Measurements from ENCODE around the gene CASP6.

Gene CASP6

DNA sequence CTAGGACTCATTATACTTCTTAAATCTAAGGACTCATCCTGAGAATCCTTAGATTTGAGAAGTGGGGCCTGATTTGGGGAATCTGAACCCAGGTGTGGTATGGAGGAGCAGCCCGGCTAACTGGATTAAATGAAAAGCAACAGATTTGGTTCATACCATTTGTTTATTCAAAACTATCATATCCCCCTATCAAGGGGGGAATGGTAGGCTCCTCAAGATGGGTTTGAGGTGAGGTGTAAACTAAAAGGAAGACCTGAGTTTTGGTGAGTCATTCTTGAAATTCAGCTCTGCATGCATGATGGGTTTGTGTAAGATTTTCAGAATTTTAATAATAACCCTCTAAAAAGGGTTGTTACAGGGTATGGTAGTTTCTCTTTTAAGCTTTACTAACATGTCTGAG, 53.4 kb downstream of the CASP6 start:
- no peak overlapping the region for H2BK5ac ChIP-seq (ENCODE audit: low read depth, low read length, poor library complexity, severe bottlenecking)
- H3K27ac ChIP-seq (ENCODE audit: low read length, poor library complexity, severe bottlenecking), result no peak overlapping the region
- no peak overlapping the region for H3K4ac ChIP-seq (ENCODE audit: low read depth in 1 of 2, low read length in 2 of 2)
- H2AFZ ChIP-seq (ENCODE audit: low read depth, low read length), result no peak overlapping the region
- peaks cover 3% of the 10 kb centered on the region for H3K79me1 ChIP-seq (replicated peaks; ENCODE audit: low read length, poor library complexity, severe bottlenecking)
- H2BK12ac ChIP-seq (ENCODE audit: low read length in 2 of 2), result no peak overlapping the region
- H4K8ac ChIP-seq (ENCODE audit: low read length), result no peak overlapping the region
- H3K14ac ChIP-seq (ENCODE audit: low read length in 2 of 2), result no peak overlapping the region
- no peak for DNase-seq
- no peaks in the 10 kb centered on the region for H3K27me3 ChIP-seq (ENCODE audit: control insufficient read depth in 1 of 2, insufficient read depth in 1 of 2, low read length in 2 of 2)
- no peak overlapping the region for H3K23ac ChIP-seq (ENCODE audit: low read length in 2 of 2)
- H2AK5ac ChIP-seq (ENCODE audit: low read length, severe bottlenecking), result no peak overlapping the region
- no peak overlapping the region for H4K91ac ChIP-seq (ENCODE audit: low read length)
- H3K4me1 ChIP-seq (ENCODE audit: control insufficient read depth, insufficient read depth, low read depth, low read length), result no peaks in the 10 kb centered on the region
- no peak overlapping the region for H2BK15ac ChIP-seq (ENCODE audit: low read depth, poor library complexity, severe bottlenecking)
- H3K9ac ChIP-seq (ENCODE audit: low read length), result no peak overlapping the region
- no peak overlapping the region for H3K18ac ChIP-seq (ENCODE audit: low read depth in 1 of 2, low read length in 2 of 2)
- H3K4me3 ChIP-seq (ENCODE audit: insufficient read depth in 1 of 2, low read depth in 1 of 2, low read length in 2 of 2), result no peak overlapping the region
- H3K4me2 ChIP-seq (ENCODE audit: low read length, poor library complexity, severe bottlenecking), result no peak overlapping the region
- H3K9me3 ChIP-seq (ENCODE audit: control insufficient read depth, low read length), result peaks cover 13% of the 10 kb centered on the region
- no peak overlapping the region for H2BK120ac ChIP-seq (ENCODE audit: low read depth, low read length)
- WGBS, result no CpG with 5 or more reads among the region's 1 CpG
- H3K36me3 ChIP-seq (ENCODE audit: control insufficient read depth in 1 of 2, insufficient read depth in 2 of 2, low read depth in 1 of 2, low read length in 2 of 2), result peaks cover 0 to 4% of the 10 kb centered on the region in 2 experiments

DNA sequence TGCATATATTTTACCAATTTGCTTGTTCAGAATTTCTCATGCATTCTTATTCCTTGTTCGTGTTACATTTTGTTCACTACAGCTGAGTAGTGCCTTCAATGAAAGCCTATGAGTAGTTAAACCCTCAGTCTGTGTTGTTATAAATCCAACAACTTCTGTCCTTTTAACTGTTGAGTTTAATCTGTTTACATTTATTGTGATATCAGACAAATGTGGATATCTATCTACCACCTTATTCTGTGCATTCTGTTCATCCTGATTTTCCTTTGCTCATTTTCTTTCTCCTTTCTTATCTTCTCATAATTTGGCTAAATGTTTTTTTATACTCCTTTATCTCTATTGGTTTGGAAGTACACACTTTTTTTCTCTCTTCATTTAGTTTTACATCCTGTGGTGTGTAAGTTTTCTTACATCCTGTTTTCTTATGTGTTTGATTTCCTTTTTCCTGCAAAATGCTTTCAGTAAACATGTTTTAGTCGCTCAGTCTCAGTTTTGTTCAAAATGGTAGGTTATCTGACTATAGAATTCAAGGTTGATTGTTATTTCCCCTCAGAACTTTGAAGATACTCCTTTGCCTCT, 54.2 kb downstream of the CASP6 start:
- DNase-seq, result no peak
- no peak overlapping the region for H3K4ac ChIP-seq (ENCODE audit: low read depth in 1 of 2, low read length in 2 of 2)
- H2AK5ac ChIP-seq (ENCODE audit: low read length, severe bottlenecking), result no peak overlapping the region
- H3K18ac ChIP-seq (ENCODE audit: low read depth in 1 of 2, low read length in 2 of 2), result no peak overlapping the region
- no peaks in the 10 kb centered on the region for H3K4me1 ChIP-seq (ENCODE audit: control insufficient read depth, insufficient read depth, low read depth, low read length)
- H2BK12ac ChIP-seq (ENCODE audit: low read length in 2 of 2), result no peak overlapping the region
- peaks cover 0 to 4% of the 10 kb centered on the region in 2 experiments for H3K36me3 ChIP-seq (ENCODE audit: control insufficient read depth in 1 of 2, insufficient read depth in 2 of 2, low read depth in 1 of 2, low read length in 2 of 2)
- no peak overlapping the region for H2BK5ac ChIP-seq (ENCODE audit: low read depth, low read length, poor library complexity, severe bottlenecking)
- H3K23ac ChIP-seq (ENCODE audit: low read length in 2 of 2), result no peak overlapping the region
- no peaks in the 10 kb centered on the region for H3K27me3 ChIP-seq (ENCODE audit: control insufficient read depth in 1 of 2, insufficient read depth in 1 of 2, low read length in 2 of 2)
- H3K14ac ChIP-seq (ENCODE audit: low read length in 2 of 2), result no peak overlapping the region
- no peak overlapping the region for H2BK15ac ChIP-seq (ENCODE audit: low read depth, poor library complexity, severe bottlenecking)
- H3K27ac ChIP-seq (ENCODE audit: low read length, poor library complexity, severe bottlenecking), result no peak overlapping the region
- 100% methylated on average over 1 of the region's 2 CpGs for WGBS
- H3K9ac ChIP-seq (ENCODE audit: low read length), result no peak overlapping the region
- H2BK120ac ChIP-seq (ENCODE audit: low read depth, low read length), result no peak overlapping the region
- H4K91ac ChIP-seq (ENCODE audit: low read length), result no peak overlapping the region
- H3K4me2 ChIP-seq (ENCODE audit: low read length, poor library complexity, severe bottlenecking), result no peak overlapping the region
- H3K9me3 ChIP-seq (ENCODE audit: control insufficient read depth, low read length), result peaks cover 13% of the 10 kb centered on the region
- H4K8ac ChIP-seq (ENCODE audit: low read length), result no peak overlapping the region
- peaks cover 3% of the 10 kb centered on the region for H3K79me1 ChIP-seq (replicated peaks; ENCODE audit: low read length, poor library complexity, severe bottlenecking)
- H2AFZ ChIP-seq (ENCODE audit: low read depth, low read length), result no peak overlapping the region
- H3K4me3 ChIP-seq (ENCODE audit: insufficient read depth in 1 of 2, low read depth in 1 of 2, low read length in 2 of 2), result no peak overlapping the region

DNA sequence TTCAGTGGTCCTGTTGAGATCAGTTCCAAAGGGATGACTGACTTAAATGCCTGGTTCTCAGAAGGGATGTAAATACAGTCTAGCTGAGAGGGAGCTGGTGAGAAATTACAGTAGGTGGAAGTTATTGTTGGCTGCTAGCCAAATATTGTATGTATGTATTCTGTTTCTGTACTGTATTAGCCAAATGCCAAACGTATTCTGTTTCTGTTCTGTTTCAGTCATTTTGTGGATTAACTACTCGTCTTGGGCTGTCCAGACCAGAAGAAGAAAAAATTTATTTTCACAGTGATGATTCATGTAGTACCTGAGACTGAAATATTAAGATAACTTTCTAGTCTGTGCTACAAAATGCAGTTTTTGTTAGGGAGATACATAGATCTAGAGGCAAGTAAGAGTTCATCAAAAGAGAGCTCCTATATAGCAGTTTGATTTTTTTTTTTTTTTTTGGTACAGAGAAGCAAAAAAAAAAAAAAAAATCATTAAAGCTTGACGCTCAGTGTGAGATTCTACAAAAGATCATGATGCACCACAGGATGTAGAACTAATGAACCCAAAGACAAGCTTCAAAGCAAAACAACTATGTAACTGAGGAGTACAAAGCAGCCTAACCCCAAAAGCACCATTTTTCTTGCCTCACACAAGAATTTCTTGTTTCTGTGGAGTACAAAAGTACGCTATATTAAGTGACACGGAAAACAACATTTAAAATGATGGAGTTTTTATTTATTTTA, 54.8 kb downstream of the CASP6 start:
- Histone ChIP-seq H3K23ac (ENCODE audit: low read length in 2 of 2) (no peak overlapping the region), H2BK5ac (ENCODE audit: low read depth, low read length, poor library complexity, severe bottlenecking) (no peak overlapping the region), H3K27me3 (ENCODE audit: control insufficient read depth in 1 of 2, insufficient read depth in 1 of 2, low read length in 2 of 2) (no peaks in the 10 kb centered on the region), H3K9ac (ENCODE audit: low read length) (no peak overlapping the region), H3K4ac (ENCODE audit: low read depth in 1 of 2, low read length in 2 of 2) (no peak overlapping the region), H4K8ac (ENCODE audit: low read length) (no peak overlapping the region), H3K4me1 (ENCODE audit: control insufficient read depth, insufficient read depth, low read depth, low read length) (no peaks in the 10 kb centered on the region), H3K4me2 (ENCODE audit: low read length, poor library complexity, severe bottlenecking) (no peak overlapping the region), H3K4me3 (ENCODE audit: insufficient read depth in 1 of 2, low read depth in 1 of 2, low read length in 2 of 2) (no peak overlapping the region), H3K27ac (ENCODE audit: low read length, poor library complexity, severe bottlenecking) (no peak overlapping the region), H3K14ac (ENCODE audit: low read length in 2 of 2) (no peak overlapping the region), H2BK12ac (ENCODE audit: low read length in 2 of 2) (no peak overlapping the region), H3K9me3 (ENCODE audit: control insufficient read depth, low read length) (peaks cover 13% of the 10 kb centered on the region), H4K91ac (ENCODE audit: low read length) (no peak overlapping the region), H3K36me3 (ENCODE audit: control insufficient read depth in 1 of 2, insufficient read depth in 2 of 2, low read depth in 1 of 2, low read length in 2 of 2) (peaks cover 0 to 4% of the 10 kb centered on the region in 2 experiments), H3K18ac (ENCODE audit: low read depth in 1 of 2, low read length in 2 of 2) (no peak overlapping the region), H2AK5ac (ENCODE audit: low read length, severe bottlenecking) (no peak overlapping the region), H2AFZ (ENCODE audit: low read depth, low read length) (no peak overlapping the region), H2BK120ac (ENCODE audit: low read depth, low read length) (no peak overlapping the region), H3K79me1 (replicated peaks; ENCODE audit: low read length, poor library complexity, severe bottlenecking) (peaks cover 3% of the 10 kb centered on the region), H2BK15ac (ENCODE audit: low read depth, poor library complexity, severe bottlenecking) (no peak overlapping the region)
- no peak for DNase-seq
- 85% methylated on average over 3 of the region's 5 CpGs for WGBS

DNA sequence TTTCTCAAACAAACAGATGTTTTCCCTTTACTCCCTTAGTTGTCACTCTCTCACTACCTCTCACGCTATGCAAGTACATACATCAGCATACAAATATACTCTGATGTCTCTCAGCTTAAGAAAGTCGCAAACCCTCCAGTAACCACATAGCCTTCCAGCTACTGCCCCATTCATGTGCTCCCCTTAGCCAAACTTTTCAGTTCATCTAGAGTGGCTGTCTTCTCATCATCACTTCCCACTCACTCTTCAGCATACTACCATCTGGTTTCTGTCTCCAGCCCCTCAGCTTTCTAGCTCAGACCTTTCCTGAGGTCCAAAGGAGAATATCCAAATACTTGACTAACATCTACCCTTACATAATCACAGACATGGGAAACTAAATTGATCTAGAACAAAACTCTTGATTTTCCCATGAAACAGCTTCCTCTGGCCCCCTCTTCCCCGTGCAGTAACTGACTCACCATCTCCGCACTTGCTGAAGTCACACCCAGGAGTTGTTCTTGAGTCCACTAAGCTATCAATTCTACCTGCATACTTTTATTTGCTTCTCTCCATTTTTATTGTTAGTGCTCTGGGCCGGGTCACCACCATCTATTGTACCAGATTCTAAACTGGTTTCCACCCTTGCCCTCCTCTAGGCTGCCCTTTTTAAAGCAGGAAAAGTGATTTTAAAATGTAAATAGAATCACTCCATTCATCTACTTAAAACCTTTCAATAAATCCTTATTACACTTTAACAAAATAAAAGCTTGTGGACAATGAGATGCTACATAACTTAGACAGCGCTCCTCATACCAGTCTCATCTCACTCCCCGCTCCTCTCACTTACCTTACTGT, 57.2 kb downstream of the CASP6 start:
- Histone ChIP-seq H3K4me2 (ENCODE audit: low read length, poor library complexity, severe bottlenecking) (no peak overlapping the region), H2AK5ac (ENCODE audit: low read length, severe bottlenecking) (no peak overlapping the region), H3K27me3 (ENCODE audit: control insufficient read depth in 1 of 2, insufficient read depth in 1 of 2, low read length in 2 of 2) (no peaks in the 10 kb centered on the region), H3K4ac (ENCODE audit: low read depth in 1 of 2, low read length in 2 of 2) (no peak overlapping the region), H4K8ac (ENCODE audit: low read length) (no peak overlapping the region), H2BK5ac (ENCODE audit: low read depth, low read length, poor library complexity, severe bottlenecking) (no peak overlapping the region), H3K79me1 (replicated peaks; ENCODE audit: low read length, poor library complexity, severe bottlenecking) (peaks cover 2% of the 10 kb centered on the region), H3K14ac (ENCODE audit: low read length in 2 of 2) (no peak overlapping the region), H3K4me1 (ENCODE audit: control insufficient read depth, insufficient read depth, low read depth, low read length) (no peaks in the 10 kb centered on the region), H3K9me3 (ENCODE audit: control insufficient read depth, low read length) (peaks cover 9% of the 10 kb centered on the region), H3K27ac (ENCODE audit: low read length, poor library complexity, severe bottlenecking) (no peak overlapping the region), H2BK12ac (ENCODE audit: low read length in 2 of 2) (peak overlapping the region in 1 of 2 experiments; percentile 66), H3K18ac (ENCODE audit: low read depth in 1 of 2, low read length in 2 of 2) (no peak overlapping the region), H2BK15ac (ENCODE audit: low read depth, poor library complexity, severe bottlenecking) (no peak overlapping the region), H2BK120ac (ENCODE audit: low read depth, low read length) (no peak overlapping the region), H3K9ac (ENCODE audit: low read length) (no peak overlapping the region), H4K91ac (ENCODE audit: low read length) (no peak overlapping the region), H3K36me3 (ENCODE audit: control insufficient read depth in 1 of 2, insufficient read depth in 2 of 2, low read depth in 1 of 2, low read length in 2 of 2) (no peaks in the 10 kb centered on the region), H2AFZ (ENCODE audit: low read depth, low read length) (no peak overlapping the region), H3K4me3 (ENCODE audit: insufficient read depth in 1 of 2, low read depth in 1 of 2, low read length in 2 of 2) (no peak overlapping the region), H3K23ac (ENCODE audit: low read length in 2 of 2) (no peak overlapping the region)
- DNase-seq, result no peak
- 93% methylated on average over 7 of the region's 7 CpGs for whole genome bisulfite sequencing

All from mesenchymal stem cell (in vitro differentiated cells and primary cell).